ENCODE results near the gene DHTKD1.

The DHTKD1 gene

GRCh38 chr10:12068449-12069269 lies at the start of gene DHTKD1:
TSS of gene DHTKD1 (plus strand) at chr10:12068954. CDS start at chr10:12069034, 80 bp downstream.
- DNase-seq (ENCODE audit: low spot score): peak; percentile 99
- TF ChIP-seq, protein P1, sequence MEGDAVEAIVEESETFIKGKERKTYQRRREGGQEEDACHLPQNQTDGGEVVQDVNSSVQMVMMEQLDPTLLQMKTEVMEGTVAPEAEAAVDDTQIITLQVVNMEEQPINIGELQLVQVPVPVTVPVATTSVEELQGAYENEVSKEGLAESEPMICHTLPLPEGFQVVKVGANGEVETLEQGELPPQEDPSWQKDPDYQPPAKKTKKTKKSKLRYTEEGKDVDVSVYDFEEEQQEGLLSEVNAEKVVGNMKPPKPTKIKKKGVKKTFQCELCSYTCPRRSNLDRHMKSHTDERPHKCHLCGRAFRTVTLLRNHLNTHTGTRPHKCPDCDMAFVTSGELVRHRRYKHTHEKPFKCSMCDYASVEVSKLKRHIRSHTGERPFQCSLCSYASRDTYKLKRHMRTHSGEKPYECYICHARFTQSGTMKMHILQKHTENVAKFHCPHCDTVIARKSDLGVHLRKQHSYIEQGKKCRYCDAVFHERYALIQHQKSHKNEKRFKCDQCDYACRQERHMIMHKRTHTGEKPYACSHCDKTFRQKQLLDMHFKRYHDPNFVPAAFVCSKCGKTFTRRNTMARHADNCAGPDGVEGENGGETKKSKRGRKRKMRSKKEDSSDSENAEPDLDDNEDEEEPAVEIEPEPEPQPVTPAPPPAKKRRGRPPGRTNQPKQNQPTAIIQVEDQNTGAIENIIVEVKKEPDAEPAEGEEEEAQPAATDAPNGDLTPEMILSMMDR (IDR thresholded peaks at IDR 0.05; ENCODE audit: extremely low read depth, insufficient read depth, missing control alignments): peak; percentile 15
- in situ Hi-C loops (cut with MboI; ENCODE audit: low pct_unique_long_range_greater_than_20kb, low sequenced_read_pairs, unreplicated experiment): no loop called here

DNA sequence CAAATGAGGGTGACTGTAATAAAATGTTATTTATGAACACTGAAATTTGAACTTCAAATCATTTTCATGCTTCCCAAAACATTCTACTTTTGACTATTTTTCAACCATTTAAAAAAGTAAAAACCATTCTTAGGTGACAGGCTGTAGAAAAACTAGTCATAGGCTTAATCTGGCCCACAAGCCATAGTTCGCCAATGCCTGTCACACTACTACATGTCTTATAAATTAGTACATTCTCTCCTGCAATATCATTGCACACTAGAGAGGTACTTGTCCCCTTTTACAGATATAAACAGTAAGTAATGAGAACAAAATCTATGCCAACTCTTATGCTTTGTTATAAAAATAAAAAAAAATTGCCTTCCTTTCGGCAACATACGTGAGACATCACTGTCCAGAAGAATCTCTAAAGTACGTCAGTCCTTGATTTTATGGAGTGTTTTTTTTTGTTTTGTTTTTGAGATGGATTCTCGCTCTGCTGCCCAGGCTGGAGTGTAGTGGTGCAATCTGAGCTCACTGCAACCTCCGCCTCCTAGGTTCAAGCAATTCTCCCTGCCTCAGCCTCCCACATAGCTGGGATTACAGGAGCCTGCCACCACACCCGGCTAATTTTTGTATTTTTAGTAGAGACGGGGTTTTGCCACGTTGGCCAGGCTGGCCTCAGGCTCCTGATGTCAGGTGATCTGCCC lies 49.3 kb upstream of the DHTKD1 start:
- in situ Hi-C loops (cut with MboI; ENCODE audit: low pct_unique_long_range_greater_than_20kb, low sequenced_read_pairs, unreplicated experiment): no loop called here
- TF ChIP-seq, protein P1 (IDR thresholded peaks at IDR 0.05; ENCODE audit: extremely low read depth, insufficient read depth, missing control alignments): no peak
- no peak for DNase-seq (ENCODE audit: low spot score)

- TF ChIP-seq, protein P1 (IDR thresholded peaks at IDR 0.05; ENCODE audit: extremely low read depth, insufficient read depth, missing control alignments): no peak
- in situ Hi-C loops (cut with MboI; ENCODE audit: low pct_unique_long_range_greater_than_20kb, low sequenced_read_pairs, unreplicated experiment): no loop called here
- no peak for DNase-seq (ENCODE audit: low spot score)
These were observed 48.2 kb upstream of the DHTKD1 start for GRCh38 chr10:12020574-12020973.

DNA sequence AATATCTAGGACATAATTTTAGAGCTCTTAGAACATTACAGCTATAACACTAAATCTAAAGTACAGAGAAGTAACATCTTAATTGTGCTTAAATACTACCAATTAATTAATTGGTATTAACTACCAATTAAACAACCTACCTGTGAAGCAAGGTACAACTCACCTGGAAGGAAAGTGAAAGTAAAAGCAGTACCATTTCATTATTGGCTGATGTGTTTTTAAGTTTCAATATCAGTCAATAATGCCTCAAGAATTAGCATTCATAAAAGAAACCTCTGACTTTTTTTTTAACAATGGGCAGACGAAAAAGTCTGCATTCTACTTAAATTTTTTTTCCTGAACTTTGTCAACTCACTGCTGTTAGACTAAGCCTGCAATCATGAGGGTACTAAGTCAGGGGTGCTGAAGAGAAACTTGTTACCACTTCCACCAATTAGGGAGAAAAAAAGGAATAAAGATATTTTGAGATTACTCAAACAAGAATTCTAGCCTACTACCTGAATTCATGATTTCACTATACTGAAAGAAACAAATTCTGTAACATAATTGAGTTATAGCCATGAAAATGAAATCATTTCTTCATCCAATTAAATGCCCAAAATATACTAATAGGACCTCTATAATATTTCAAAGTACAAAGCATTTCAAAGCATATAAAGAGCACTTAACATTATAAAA lies 46.0 kb upstream of the DHTKD1 start:
- in situ Hi-C loops (cut with MboI; ENCODE audit: low pct_unique_long_range_greater_than_20kb, low sequenced_read_pairs, unreplicated experiment): no loop called here
- TF ChIP-seq, protein P1 (IDR thresholded peaks at IDR 0.05; ENCODE audit: extremely low read depth, insufficient read depth, missing control alignments): no peak
- DNase-seq (ENCODE audit: low spot score): peak; percentile 24

DNA sequence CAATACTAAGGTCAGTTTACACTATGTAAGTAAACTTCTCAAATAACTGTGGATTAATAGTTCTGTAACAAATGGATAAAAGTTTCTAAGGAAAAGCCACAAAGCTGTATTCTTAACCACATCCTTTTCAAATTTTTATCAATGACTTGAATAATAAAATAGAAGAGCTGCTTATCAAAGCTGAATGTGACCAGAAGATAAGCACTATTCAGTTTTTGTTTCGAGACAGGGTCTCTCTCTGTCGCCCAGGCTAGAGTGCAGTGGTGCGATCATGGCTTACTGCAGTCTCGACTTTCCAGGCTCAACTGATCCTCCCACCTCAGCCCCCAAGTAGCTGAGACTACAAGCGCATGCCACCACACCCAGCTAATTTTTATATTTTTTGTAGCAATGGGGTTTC lies 43.2 kb upstream of the DHTKD1 start:
- no peak for DNase-seq (ENCODE audit: low spot score)
- TF ChIP-seq, protein P1 (IDR thresholded peaks at IDR 0.05; ENCODE audit: extremely low read depth, insufficient read depth, missing control alignments): no peak
- in situ Hi-C loops (cut with MboI; ENCODE audit: low pct_unique_long_range_greater_than_20kb, low sequenced_read_pairs, unreplicated experiment): no loop called here

DNA sequence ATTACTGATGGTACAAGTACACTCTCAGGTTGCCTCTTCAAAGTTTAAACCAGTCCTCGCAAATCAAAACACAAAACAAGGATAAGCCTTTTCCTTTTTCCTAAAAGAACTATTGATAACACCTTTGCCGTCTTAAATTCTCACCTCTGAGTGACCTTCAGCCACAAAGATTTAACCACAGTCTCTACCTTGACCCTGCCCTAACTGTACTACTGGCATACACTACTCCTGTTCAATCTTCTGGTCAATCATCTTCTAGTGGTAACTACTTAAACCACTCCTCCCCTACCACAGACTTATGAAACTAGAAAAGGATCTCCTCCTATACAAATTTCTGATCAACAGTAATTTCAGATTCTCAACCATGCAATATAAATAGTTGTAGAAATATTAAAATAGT lies 41.2 kb upstream of the DHTKD1 start:
- in situ Hi-C loops (cut with MboI; ENCODE audit: low pct_unique_long_range_greater_than_20kb, low sequenced_read_pairs, unreplicated experiment): no loop called here
- TF ChIP-seq, protein P1 (IDR thresholded peaks at IDR 0.05; ENCODE audit: extremely low read depth, insufficient read depth, missing control alignments): no peak
- DNase-seq (ENCODE audit: low spot score): no peak
